ENCODE data around the gene RASSF3. TPM values are rescaled to one million over a fixed set of nuclear protein-coding genes. Genes with fewer than 3 reads are reported as not detected.

RASSF3 gene
- total and polyA plus RNA-seq, 2 experiments from 2014 or later: 20.6 to 39.6 TPM

DNA sequence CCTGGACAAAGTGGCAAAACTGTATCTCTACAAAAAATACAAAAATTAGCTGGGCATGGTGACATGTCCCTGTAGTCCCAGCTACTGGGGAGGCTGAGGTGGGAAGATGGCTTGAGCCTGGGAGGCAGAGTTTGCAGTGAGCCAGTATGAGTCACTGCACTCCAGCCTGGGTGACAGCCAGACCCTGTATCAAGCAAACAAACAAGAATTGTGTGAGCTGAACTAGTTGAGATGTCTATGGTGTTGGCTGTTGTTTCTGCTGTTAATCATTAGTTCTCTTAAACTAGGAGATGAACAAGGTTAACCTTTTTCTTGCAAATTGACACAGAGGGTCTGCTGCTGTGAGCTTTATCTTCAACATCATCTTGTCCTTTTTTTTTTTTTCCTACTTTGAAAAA is 23.6 kb downstream of the RASSF3 start:
- H3K9me2 ChIP-seq (ENCODE audit: insufficient read depth): peaks cover 5% of the 10 kb centered on the region; the same call in 1 of the 2 replicates
- H3K36me3 ChIP-seq (ENCODE audit: insufficient read depth): peaks cover 5% of the 10 kb centered on the region; the same call in 1 of the 2 replicates
- no peak overlapping the region for H3K4me3 ChIP-seq
- Mint-ChIP-seq H3K4me3 (no peak overlapping the region), H3K36me3 (ENCODE audit: low read depth) (peaks cover 29% of the 10 kb centered on the region), H3K27ac (no peak overlapping the region; the same call in 1 of the 2 replicates), H3K9me3 (peaks cover 2% of the 10 kb centered on the region; the same call in 2 of the 3 replicates), H3K4me1 (peaks cover 22% of the 10 kb centered on the region), H3K27me3 (ENCODE audit: insufficient read depth, low read depth, poor library complexity) (peaks cover 11% of the 10 kb centered on the region)
- no peak overlapping the region for H3K4me2 ChIP-seq
- no peak overlapping the region for H2AFZ ChIP-seq
- ATAC-seq: no peak
- H3K79me2 ChIP-seq (replicated peaks; ENCODE audit: insufficient read depth): peaks cover 100% of the 10 kb centered on the region
- H3F3A ChIP-seq (replicated peaks; ENCODE audit: low read depth): 0 out of 2 replicates have a peak, but pooled peaks cover 2% of the 10 kb centered on the region
- no peak for TF ChIP-seq EZH2phosphoT487 (IDR thresholded peaks at IDR 0.05; ENCODE audit: unreplicated experiment)
- TF ChIP-seq STAT1 (IDR thresholded peaks at IDR 0.05; ENCODE audit: unreplicated experiment): no peak
- TF ChIP-seq, protein P1, sequence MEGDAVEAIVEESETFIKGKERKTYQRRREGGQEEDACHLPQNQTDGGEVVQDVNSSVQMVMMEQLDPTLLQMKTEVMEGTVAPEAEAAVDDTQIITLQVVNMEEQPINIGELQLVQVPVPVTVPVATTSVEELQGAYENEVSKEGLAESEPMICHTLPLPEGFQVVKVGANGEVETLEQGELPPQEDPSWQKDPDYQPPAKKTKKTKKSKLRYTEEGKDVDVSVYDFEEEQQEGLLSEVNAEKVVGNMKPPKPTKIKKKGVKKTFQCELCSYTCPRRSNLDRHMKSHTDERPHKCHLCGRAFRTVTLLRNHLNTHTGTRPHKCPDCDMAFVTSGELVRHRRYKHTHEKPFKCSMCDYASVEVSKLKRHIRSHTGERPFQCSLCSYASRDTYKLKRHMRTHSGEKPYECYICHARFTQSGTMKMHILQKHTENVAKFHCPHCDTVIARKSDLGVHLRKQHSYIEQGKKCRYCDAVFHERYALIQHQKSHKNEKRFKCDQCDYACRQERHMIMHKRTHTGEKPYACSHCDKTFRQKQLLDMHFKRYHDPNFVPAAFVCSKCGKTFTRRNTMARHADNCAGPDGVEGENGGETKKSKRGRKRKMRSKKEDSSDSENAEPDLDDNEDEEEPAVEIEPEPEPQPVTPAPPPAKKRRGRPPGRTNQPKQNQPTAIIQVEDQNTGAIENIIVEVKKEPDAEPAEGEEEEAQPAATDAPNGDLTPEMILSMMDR (conservative IDR thresholded peaks at IDR 0.05; ENCODE audit: low read depth in 2 of 2): no peak
- no peak for TF ChIP-seq JUNB (IDR thresholded peaks at IDR 0.05; ENCODE audit: unreplicated experiment)
- TF ChIP-seq, protein P2, sequence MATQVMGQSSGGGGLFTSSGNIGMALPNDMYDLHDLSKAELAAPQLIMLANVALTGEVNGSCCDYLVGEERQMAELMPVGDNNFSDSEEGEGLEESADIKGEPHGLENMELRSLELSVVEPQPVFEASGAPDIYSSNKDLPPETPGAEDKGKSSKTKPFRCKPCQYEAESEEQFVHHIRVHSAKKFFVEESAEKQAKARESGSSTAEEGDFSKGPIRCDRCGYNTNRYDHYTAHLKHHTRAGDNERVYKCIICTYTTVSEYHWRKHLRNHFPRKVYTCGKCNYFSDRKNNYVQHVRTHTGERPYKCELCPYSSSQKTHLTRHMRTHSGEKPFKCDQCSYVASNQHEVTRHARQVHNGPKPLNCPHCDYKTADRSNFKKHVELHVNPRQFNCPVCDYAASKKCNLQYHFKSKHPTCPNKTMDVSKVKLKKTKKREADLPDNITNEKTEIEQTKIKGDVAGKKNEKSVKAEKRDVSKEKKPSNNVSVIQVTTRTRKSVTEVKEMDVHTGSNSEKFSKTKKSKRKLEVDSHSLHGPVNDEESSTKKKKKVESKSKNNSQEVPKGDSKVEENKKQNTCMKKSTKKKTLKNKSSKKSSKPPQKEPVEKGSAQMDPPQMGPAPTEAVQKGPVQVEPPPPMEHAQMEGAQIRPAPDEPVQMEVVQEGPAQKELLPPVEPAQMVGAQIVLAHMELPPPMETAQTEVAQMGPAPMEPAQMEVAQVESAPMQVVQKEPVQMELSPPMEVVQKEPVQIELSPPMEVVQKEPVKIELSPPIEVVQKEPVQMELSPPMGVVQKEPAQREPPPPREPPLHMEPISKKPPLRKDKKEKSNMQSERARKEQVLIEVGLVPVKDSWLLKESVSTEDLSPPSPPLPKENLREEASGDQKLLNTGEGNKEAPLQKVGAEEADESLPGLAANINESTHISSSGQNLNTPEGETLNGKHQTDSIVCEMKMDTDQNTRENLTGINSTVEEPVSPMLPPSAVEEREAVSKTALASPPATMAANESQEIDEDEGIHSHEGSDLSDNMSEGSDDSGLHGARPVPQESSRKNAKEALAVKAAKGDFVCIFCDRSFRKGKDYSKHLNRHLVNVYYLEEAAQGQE (IDR thresholded peaks at IDR 0.05; ENCODE audit: unreplicated experiment): no peak
- no peak for TF ChIP-seq NANOG (IDR thresholded peaks at IDR 0.05; ENCODE audit: borderline replicate concordance)
- no peak for TF ChIP-seq POLR2AphosphoS5 (IDR thresholded peaks at IDR 0.05; ENCODE audit: low read depth)
- 0 out of 2 replicates have a peak overlapping the region, but pooled peaks have one; percentile 5 for H3K27ac ChIP-seq (ENCODE audit: low read depth)
- DNase-seq (ENCODE audit: low spot score): no peak
- no peaks in the 10 kb centered on the region for H3K27me3 ChIP-seq (ENCODE audit: insufficient read depth)
- H4K20me1 ChIP-seq (replicated peaks; ENCODE audit: insufficient read depth): no peaks in the 10 kb centered on the region; the same call in 1 of the 2 replicates
- peaks cover 27% of the 10 kb centered on the region for H3K4me1 ChIP-seq (ENCODE audit: insufficient read depth)

DNA sequence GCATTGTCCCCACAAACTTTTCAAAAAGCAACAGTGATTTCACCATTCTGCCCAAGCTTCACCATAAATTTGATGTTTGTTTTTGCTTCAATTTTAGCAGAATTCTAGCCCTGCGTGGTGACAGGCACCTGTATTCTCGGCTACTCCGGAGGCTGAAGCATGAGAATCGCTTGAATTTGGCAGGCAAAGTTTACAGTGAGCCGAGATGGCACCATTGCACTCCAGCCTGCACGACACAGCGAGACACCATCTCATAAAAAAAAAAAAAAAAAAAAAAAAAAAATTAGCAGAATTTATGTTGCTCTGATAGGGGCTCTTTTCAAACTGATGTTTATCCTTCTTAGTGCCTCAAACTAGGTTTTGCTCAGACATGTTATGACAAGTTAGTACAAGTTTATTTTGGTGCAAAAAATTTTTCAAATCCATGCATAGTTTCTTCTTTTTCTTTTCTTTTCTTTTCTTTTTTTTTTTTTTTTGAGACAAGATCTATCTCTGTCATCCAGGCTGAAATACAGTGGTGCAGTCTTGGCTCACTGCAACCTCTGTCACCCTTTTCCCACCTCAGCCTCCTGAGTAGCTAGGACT is 24.3 kb downstream of the RASSF3 start:
- H2AFZ ChIP-seq: no peak overlapping the region
- H3K4me1 Mint-ChIP-seq: peaks cover 22% of the 10 kb centered on the region
- no peak overlapping the region for H3K4me2 ChIP-seq
- H3K36me3 Mint-ChIP-seq (ENCODE audit: low read depth): peaks cover 29% of the 10 kb centered on the region
- H3K27ac Mint-ChIP-seq: no peak overlapping the region
- H3K9me2 ChIP-seq (ENCODE audit: insufficient read depth): peaks cover 5% of the 10 kb centered on the region; the same call in 1 of the 2 replicates
- no peak for DNase-seq (ENCODE audit: low spot score)
- no peaks in the 10 kb centered on the region; the same call in 1 of the 2 replicates for H4K20me1 ChIP-seq (replicated peaks; ENCODE audit: insufficient read depth)
- peaks cover 11% of the 10 kb centered on the region for H3K27me3 Mint-ChIP-seq (ENCODE audit: insufficient read depth, low read depth, poor library complexity)
- no peak for ATAC-seq
- peaks cover 2% of the 10 kb centered on the region; the same call in 2 of the 3 replicates for H3K9me3 Mint-ChIP-seq
- H3K79me2 ChIP-seq (replicated peaks; ENCODE audit: insufficient read depth): peaks cover 100% of the 10 kb centered on the region
- H3K27me3 ChIP-seq (ENCODE audit: insufficient read depth): no peaks in the 10 kb centered on the region
- H3K36me3 ChIP-seq (ENCODE audit: insufficient read depth): 0 out of 2 replicates have a peak, but pooled peaks cover under 1% of the 10 kb centered on the region
- H3K4me3 Mint-ChIP-seq: no peak overlapping the region
- H3F3A ChIP-seq (replicated peaks; ENCODE audit: low read depth): 0 out of 2 replicates have a peak, but pooled peaks cover 2% of the 10 kb centered on the region
- H3K27ac ChIP-seq (ENCODE audit: low read depth): peak overlapping the region; percentile 42; the same call in 1 of the 2 replicates
- H3K4me1 ChIP-seq (ENCODE audit: insufficient read depth): peaks cover 27% of the 10 kb centered on the region
- no peak overlapping the region for H3K4me3 ChIP-seq
- TF ChIP-seq ZNF114 (CRISPR knock-in tag; IDR thresholded peaks at IDR 0.05) (no peak), POLR2AphosphoS5 (IDR thresholded peaks at IDR 0.05; ENCODE audit: low read depth) (no peak), STAT1 (IDR thresholded peaks at IDR 0.05; ENCODE audit: unreplicated experiment) (no peak), ZNF331 (CRISPR knock-in tag; IDR thresholded peaks at IDR 0.05; ENCODE audit: low read depth) (no peak)
- TF ChIP-seq, protein P1 (conservative IDR thresholded peaks at IDR 0.05; ENCODE audit: low read depth in 2 of 2): no peak
